ENCODE data around the gene DLGAP1. TPM values are rescaled to one million over a fixed set of nuclear protein-coding genes. Genes with fewer than 3 reads are reported as not detected.

Gene DLGAP1
- total and polyA plus RNA-seq, 2 of the 13 experiments (the other 11 are each of a cell fraction or from before 2014, with no cell fraction given) = 0.01 TPM; not detected in 1

- TF ChIP-seq, protein P1, sequence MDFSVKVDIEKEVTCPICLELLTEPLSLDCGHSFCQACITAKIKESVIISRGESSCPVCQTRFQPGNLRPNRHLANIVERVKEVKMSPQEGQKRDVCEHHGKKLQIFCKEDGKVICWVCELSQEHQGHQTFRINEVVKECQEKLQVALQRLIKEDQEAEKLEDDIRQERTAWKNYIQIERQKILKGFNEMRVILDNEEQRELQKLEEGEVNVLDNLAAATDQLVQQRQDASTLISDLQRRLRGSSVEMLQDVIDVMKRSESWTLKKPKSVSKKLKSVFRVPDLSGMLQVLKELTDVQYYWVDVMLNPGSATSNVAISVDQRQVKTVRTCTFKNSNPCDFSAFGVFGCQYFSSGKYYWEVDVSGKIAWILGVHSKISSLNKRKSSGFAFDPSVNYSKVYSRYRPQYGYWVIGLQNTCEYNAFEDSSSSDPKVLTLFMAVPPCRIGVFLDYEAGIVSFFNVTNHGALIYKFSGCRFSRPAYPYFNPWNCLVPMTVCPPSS (IDR thresholded peaks at IDR 0.05) = no peak
- no peak for TF ChIP-seq CREB1 (IDR thresholded peaks at IDR 0.05)
- TF ChIP-seq CREB1 (CRISPR knock-in tag; IDR thresholded peaks at IDR 0.05) = peak; percentile 68
- TF ChIP-seq MTF1 (CRISPR knock-in tag; IDR thresholded peaks at IDR 0.05) = no peak
- peak; percentile 76; the same call in 1 of the 2 replicates for TF ChIP-seq NFIC (IDR thresholded peaks at IDR 0.05; ENCODE audit: low read length)
- TF ChIP-seq PTBP1 (IDR thresholded peaks at IDR 0.05; ENCODE audit: low read depth, low read length, poor library complexity, severe bottlenecking) = no peak
- no peak for TF ChIP-seq ZNF660 (CRISPR knock-in tag; IDR thresholded peaks at IDR 0.05; ENCODE audit: borderline replicate concordance, low read depth)
- peak; percentile 82 for TF ChIP-seq HDAC2 (CRISPR knock-in tag; IDR thresholded peaks at IDR 0.05)
- TF ChIP-seq FOXP1 (IDR thresholded peaks at IDR 0.05) = no peak
- TF ChIP-seq FOXP1 (CRISPR knock-in tag; IDR thresholded peaks at IDR 0.05) = peak; percentile 73; the same call in 1 of the 2 replicates
- no peak for TF ChIP-seq MAZ (IDR thresholded peaks at IDR 0.05; ENCODE audit: borderline replicate concordance, low read depth, low read length)
- TF ChIP-seq MAZ (CRISPR knock-in tag; IDR thresholded peaks at IDR 0.05; ENCODE audit: low read depth) = no peak
- no peak for TF ChIP-seq FOSL2 (CRISPR knock-in tag; IDR thresholded peaks at IDR 0.05)
Measured at GRCh38 chr18:3456686-3457069, 998.4 kb downstream of the DLGAP1 start (continued).

- ChIA-PET CTCF (ENCODE audit: low intra/inter-chr PET ratio, low total read pairs) (no interaction called here), POLR2A (interaction anchor here (0.9 to 5.8 kb wide), 5 partner anchors 8 to 205 kb away, joined by 3 to 79 read pairs (median 4); no protein-coding TSS in a partner anchor)
- H3K27me3 ChIP-seq (ENCODE audit: control insufficient read depth in 1 of 2, insufficient read depth in 2 of 2, low read length in 2 of 2) = no peaks in the 10 kb centered on the region; a peak in 1 of 5 replicates
- H3K4me3 ChIP-seq (replicated peaks in 1 of 3; ENCODE audit: insufficient read depth in 1 of 3, low read depth in 2 of 3, low read length in 3 of 3) = peak overlapping the region; percentile 82 to 93 (median 93); a peak in 5 of 6 replicates
- intact Hi-C loops (cut with micrococcal nuclease; ENCODE audit: unreplicated experiment) = loop anchor here (5.0 kb wide), 1 partner anchor 194 kb away; the partner anchor contains the start of gene MYL12B
- H3K79me2 ChIP-seq (ENCODE audit: insufficient read depth, low read length) = peaks cover 68% of the 10 kb centered on the region
- ATAC-seq (peak; percentile 46), DNase-seq (ENCODE audit: low spot score) (peak; percentile 73), FAIRE-seq (peak; percentile 56)
- 33% methylated on average over 10 of the region's 10 CpGs for WGBS (ENCODE audit: low lambda C conversion rate)
- peaks cover 50% of the 10 kb centered on the region for H3K4me1 ChIP-seq (ENCODE audit: insufficient read depth, low read length)
- H4K20me1 ChIP-seq (ENCODE audit: insufficient read depth, low read length) = peaks cover 42% of the 10 kb centered on the region
- peaks cover 8 to 37% of the 10 kb centered on the region in 2 experiments; a peak in 4 of 5 replicates for H3K36me3 ChIP-seq (replicated peaks in 1 of 2; ENCODE audit: control insufficient read depth in 1 of 2, insufficient read depth in 2 of 2, low read length in 2 of 2)
- H3K9me3 ChIP-seq (ENCODE audit: low read length) = no peaks in the 10 kb centered on the region
- peak overlapping the region; percentile 72 for H3K4me2 ChIP-seq (ENCODE audit: low read depth, low read length)
- BruUV-seq (replicated peaks) = TSS peak; percentile 42
- peak overlapping the region; percentile 96 for H3K9ac ChIP-seq (ENCODE audit: insufficient read depth, low read depth, low read length)
- in situ Hi-C loops (cut with HindIII; ENCODE audit: extremely low pct_ligation_motif_present, low pct_unique_long_range_greater_than_20kb) = loop anchor here (10.0 to 25.0 kb wide), 3 partner anchors 169 to 394 kb away; no protein-coding TSS in a partner anchor
- no peak overlapping the region for H2AFZ ChIP-seq (ENCODE audit: low read length)
- H3K27ac ChIP-seq (ENCODE audit: extremely low read length, insufficient read depth, low read length) = peak overlapping the region; percentile 90
- TF ChIP-seq POLR2G (IDR thresholded peaks at IDR 0.05; ENCODE audit: low read depth, low read length) (peak; percentile 72), ZNF34 (CRISPR knock-in tag; IDR thresholded peaks at IDR 0.05; ENCODE audit: borderline replicate concordance) (no peak), SALL2 (CRISPR knock-in tag; IDR thresholded peaks at IDR 0.05) (0 out of 2 replicates have a peak, but pooled peaks have one; percentile 46), PBX2 (CRISPR knock-in tag; IDR thresholded peaks at IDR 0.05) (no peak), ZMYM4 (CRISPR knock-in tag; IDR thresholded peaks at IDR 0.05) (0 out of 2 replicates have a peak, but pooled peaks have one; percentile 4), NR1H2 (CRISPR knock-in tag; IDR thresholded peaks at IDR 0.05; ENCODE audit: borderline replicate concordance, low read depth) (no peak), HNF1B (CRISPR knock-in tag; IDR thresholded peaks at IDR 0.05) (0 out of 2 replicates have a peak, but pooled peaks have one; percentile 17)
Measured at GRCh38 chr18:3455907-3456685, 999.0 kb downstream of the DLGAP1 start.

All from HepG2 (cell line).